Measurements from ENCODE around the gene TLK2. TPM values are rescaled to one million over a fixed set of nuclear protein-coding genes. Genes with fewer than 3 reads are reported as not detected.
"Not testable (repeated sequence)": the region's sequence is repeated elsewhere in the genome, so short reads cannot be mapped to it uniquely, and the experiment has no call there.

The TLK2 gene
- polyA plus RNA-seq, 1 donor from 2014 or later: 63.9 TPM

DNA sequence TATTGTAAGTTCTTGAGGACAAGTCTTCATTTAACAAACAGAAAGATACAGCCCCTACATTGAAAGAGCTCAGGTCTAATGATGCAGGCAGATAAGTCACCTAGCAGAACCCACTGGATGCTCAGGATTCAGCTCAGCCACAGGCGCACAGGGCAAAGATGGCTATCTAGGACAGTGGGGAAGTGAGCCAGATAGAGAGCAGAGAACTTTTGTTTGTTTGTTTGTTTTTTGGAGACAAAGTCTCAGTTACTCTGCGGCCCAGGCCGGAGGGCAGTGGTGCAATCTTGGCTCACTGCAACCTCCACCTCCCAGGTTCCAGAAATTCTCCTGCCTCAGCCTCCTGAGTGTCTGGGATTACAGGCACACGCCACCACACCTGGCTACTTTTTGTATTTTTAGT lies 34.6 kb upstream of the TLK2 start:
- TF ChIP-seq POLR2AphosphoS5 (IDR thresholded peaks at IDR 0.05) (no peak), TAF1 (IDR thresholded peaks at IDR 0.05; ENCODE audit: low read depth) (no peak), EZH2 (IDR thresholded peaks at IDR 0.05; ENCODE audit: borderline replicate concordance, insufficient read depth, low read length, poor library complexity, severe bottlenecking) (no peak), EP300 (conservative IDR thresholded peaks at IDR 0.05; ENCODE audit: poor library complexity, severe bottlenecking) (no peak), MXI1 (conservative IDR thresholded peaks at IDR 0.05; ENCODE audit: poor library complexity, severe bottlenecking) (no peak), SMC3 (conservative IDR thresholded peaks at IDR 0.05; ENCODE audit: poor library complexity) (no peak), RAD21 (conservative IDR thresholded peaks at IDR 0.05) (no peak)
- TF ChIP-seq, protein P1, sequence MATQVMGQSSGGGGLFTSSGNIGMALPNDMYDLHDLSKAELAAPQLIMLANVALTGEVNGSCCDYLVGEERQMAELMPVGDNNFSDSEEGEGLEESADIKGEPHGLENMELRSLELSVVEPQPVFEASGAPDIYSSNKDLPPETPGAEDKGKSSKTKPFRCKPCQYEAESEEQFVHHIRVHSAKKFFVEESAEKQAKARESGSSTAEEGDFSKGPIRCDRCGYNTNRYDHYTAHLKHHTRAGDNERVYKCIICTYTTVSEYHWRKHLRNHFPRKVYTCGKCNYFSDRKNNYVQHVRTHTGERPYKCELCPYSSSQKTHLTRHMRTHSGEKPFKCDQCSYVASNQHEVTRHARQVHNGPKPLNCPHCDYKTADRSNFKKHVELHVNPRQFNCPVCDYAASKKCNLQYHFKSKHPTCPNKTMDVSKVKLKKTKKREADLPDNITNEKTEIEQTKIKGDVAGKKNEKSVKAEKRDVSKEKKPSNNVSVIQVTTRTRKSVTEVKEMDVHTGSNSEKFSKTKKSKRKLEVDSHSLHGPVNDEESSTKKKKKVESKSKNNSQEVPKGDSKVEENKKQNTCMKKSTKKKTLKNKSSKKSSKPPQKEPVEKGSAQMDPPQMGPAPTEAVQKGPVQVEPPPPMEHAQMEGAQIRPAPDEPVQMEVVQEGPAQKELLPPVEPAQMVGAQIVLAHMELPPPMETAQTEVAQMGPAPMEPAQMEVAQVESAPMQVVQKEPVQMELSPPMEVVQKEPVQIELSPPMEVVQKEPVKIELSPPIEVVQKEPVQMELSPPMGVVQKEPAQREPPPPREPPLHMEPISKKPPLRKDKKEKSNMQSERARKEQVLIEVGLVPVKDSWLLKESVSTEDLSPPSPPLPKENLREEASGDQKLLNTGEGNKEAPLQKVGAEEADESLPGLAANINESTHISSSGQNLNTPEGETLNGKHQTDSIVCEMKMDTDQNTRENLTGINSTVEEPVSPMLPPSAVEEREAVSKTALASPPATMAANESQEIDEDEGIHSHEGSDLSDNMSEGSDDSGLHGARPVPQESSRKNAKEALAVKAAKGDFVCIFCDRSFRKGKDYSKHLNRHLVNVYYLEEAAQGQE (IDR thresholded peaks at IDR 0.05; ENCODE audit: borderline replicate concordance): no peak
- TF ChIP-seq, protein P2, sequence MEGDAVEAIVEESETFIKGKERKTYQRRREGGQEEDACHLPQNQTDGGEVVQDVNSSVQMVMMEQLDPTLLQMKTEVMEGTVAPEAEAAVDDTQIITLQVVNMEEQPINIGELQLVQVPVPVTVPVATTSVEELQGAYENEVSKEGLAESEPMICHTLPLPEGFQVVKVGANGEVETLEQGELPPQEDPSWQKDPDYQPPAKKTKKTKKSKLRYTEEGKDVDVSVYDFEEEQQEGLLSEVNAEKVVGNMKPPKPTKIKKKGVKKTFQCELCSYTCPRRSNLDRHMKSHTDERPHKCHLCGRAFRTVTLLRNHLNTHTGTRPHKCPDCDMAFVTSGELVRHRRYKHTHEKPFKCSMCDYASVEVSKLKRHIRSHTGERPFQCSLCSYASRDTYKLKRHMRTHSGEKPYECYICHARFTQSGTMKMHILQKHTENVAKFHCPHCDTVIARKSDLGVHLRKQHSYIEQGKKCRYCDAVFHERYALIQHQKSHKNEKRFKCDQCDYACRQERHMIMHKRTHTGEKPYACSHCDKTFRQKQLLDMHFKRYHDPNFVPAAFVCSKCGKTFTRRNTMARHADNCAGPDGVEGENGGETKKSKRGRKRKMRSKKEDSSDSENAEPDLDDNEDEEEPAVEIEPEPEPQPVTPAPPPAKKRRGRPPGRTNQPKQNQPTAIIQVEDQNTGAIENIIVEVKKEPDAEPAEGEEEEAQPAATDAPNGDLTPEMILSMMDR (IDR thresholded peaks at IDR 0.05; ENCODE audit: poor library complexity, severe bottlenecking): no peak
- Histone ChIP-seq H3K4me2 (ENCODE audit: low read length) (no peak overlapping the region), H2AFZ (ENCODE audit: low read depth, low read length) (no peak overlapping the region), H3K36me3 (ENCODE audit: insufficient read depth, low read length) (no peaks in the 10 kb centered on the region), H3K9me2 (ENCODE audit: insufficient read depth, low read length) (no peaks in the 10 kb centered on the region), H3K9me3 (ENCODE audit: low read length) (no peaks in the 10 kb centered on the region), H3K4me3 (ENCODE audit: low read length) (no peak overlapping the region), H3K27ac (ENCODE audit: low read length) (no peak overlapping the region), H3K27me3 (ENCODE audit: insufficient read depth, low read depth, low read length) (no peaks in the 10 kb centered on the region), H3K9ac (ENCODE audit: low read length) (no peak overlapping the region), H4K20me1 (ENCODE audit: insufficient read depth) (no peaks in the 10 kb centered on the region), H3F3A (ENCODE audit: insufficient read depth, low read length, poor library complexity, severe bottlenecking) (no peaks in the 10 kb centered on the region), H3K79me2 (replicated peaks; ENCODE audit: insufficient read depth, low read length) (no peaks in the 10 kb centered on the region)

DNA sequence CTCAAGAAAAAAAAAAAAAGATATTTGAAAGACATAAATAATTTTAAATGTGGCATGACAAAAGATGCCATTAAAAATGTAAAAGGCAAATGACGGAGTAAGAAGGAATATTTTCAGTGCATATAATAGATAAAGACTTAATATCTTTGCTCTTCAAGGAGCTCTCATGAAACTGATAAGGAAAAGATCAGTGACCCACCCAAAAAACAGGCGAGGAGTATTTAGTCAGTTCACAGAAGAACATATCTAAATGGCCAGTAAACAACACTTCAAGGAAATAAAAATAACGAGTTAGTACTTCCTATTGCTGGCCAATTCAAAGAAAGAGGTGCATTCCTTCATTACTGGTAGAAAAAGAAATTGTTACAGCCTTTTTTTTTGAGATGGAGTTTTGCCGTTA lies 32.8 kb upstream of the TLK2 start:
- H3K27me3 ChIP-seq (ENCODE audit: insufficient read depth, low read depth, low read length); H3K79me2 ChIP-seq (replicated peaks; ENCODE audit: insufficient read depth, low read length); H3F3A ChIP-seq (ENCODE audit: insufficient read depth, low read length, poor library complexity, severe bottlenecking); H3K4me3 ChIP-seq (ENCODE audit: low read length); H3K9me3 ChIP-seq (ENCODE audit: low read length); H3K4me2 ChIP-seq (ENCODE audit: low read length); H2AFZ ChIP-seq (ENCODE audit: low read depth, low read length); H3K9me2 ChIP-seq (ENCODE audit: insufficient read depth, low read length); H4K20me1 ChIP-seq (ENCODE audit: insufficient read depth); H3K9ac ChIP-seq (ENCODE audit: low read length); H3K27ac ChIP-seq (ENCODE audit: low read length); H3K36me3 ChIP-seq (ENCODE audit: insufficient read depth, low read length): not testable (repeated sequence)

DNA sequence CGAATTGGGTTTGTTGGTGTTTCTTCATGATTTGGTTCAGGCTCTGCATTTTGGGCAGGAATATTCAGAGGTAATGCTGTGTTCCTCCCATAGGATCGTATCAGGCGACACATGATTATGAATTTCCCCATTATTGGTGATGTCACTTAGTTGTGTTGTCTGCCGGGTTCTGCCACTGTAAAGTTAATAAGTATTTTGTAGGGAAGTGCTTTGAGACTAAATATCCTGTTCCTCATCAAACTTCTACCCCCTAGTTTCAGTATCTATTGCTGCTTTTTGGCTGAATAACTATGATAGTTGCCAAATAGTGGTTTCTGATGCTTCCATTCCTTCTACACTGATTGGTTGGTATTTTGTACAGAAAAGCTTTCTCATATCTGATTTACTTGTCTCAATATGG lies 26.4 kb upstream of the TLK2 start:
- not testable (repeated sequence) for H3K4me2 ChIP-seq (ENCODE audit: low read length); H3F3A ChIP-seq (ENCODE audit: insufficient read depth, low read length, poor library complexity, severe bottlenecking); H3K27me3 ChIP-seq (ENCODE audit: insufficient read depth, low read depth, low read length); H3K4me3 ChIP-seq (ENCODE audit: low read length); H4K20me1 ChIP-seq (ENCODE audit: insufficient read depth); H3K79me2 ChIP-seq (replicated peaks; ENCODE audit: insufficient read depth, low read length); H3K9ac ChIP-seq (ENCODE audit: low read length); H2AFZ ChIP-seq (ENCODE audit: low read depth, low read length); H3K9me3 ChIP-seq (ENCODE audit: low read length); H3K9me2 ChIP-seq (ENCODE audit: insufficient read depth, low read length); H3K36me3 ChIP-seq (ENCODE audit: insufficient read depth, low read length); H3K27ac ChIP-seq (ENCODE audit: low read length)

DNA sequence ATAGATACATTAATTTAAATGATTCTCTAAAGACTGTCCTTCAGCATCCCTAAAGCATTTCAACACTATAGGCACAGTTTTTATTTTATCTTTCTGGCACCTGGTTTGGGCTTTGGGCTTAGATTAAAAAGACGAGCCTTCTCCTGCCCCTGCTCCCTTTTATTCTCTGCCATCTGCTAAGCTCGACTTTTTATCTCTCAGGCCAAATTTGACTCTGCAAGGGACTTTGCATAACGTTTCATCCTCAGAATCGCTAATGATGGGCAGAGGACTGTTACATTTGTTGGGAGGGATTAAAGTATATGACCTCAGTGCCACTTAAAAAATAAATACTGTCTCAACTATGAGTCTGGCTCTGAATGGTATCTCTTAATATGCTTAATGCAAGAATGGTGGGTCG lies 25.6 kb upstream of the TLK2 start:
- not testable (repeated sequence) for H3K36me3 ChIP-seq (ENCODE audit: insufficient read depth, low read length); H3K9me2 ChIP-seq (ENCODE audit: insufficient read depth, low read length); H3K4me2 ChIP-seq (ENCODE audit: low read length); H2AFZ ChIP-seq (ENCODE audit: low read depth, low read length); H3F3A ChIP-seq (ENCODE audit: insufficient read depth, low read length, poor library complexity, severe bottlenecking); H3K27ac ChIP-seq (ENCODE audit: low read length); H3K9me3 ChIP-seq (ENCODE audit: low read length); H4K20me1 ChIP-seq (ENCODE audit: insufficient read depth); H3K27me3 ChIP-seq (ENCODE audit: insufficient read depth, low read depth, low read length); H3K79me2 ChIP-seq (replicated peaks; ENCODE audit: insufficient read depth, low read length); H3K9ac ChIP-seq (ENCODE audit: low read length); H3K4me3 ChIP-seq (ENCODE audit: low read length)

DNA sequence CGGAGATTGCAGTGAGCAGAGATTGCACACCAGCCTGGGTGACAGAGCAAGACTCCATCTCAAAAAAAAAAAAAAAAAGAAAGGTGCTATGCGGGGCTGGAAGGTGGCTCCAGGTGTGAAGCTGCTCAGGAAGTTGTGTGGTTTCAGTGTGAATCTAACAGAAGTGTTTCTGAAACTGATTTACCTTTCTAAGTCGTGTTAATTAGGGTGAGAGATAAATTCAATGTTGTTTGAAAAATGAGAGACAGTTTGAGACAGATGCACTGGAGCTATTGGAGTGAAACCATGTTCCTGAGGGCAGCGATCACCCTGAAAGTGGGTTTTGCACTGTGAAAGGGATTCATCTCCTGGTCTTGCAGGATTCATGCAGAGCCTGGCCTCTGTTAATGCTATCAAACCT lies 25.0 kb upstream of the TLK2 start:
- not testable (repeated sequence) for H4K20me1 ChIP-seq (ENCODE audit: insufficient read depth); H3K4me3 ChIP-seq (ENCODE audit: low read length); H3K9me2 ChIP-seq (ENCODE audit: insufficient read depth, low read length); H2AFZ ChIP-seq (ENCODE audit: low read depth, low read length); H3K9ac ChIP-seq (ENCODE audit: low read length); H3K79me2 ChIP-seq (replicated peaks; ENCODE audit: insufficient read depth, low read length); H3K27ac ChIP-seq (ENCODE audit: low read length); H3K9me3 ChIP-seq (ENCODE audit: low read length); H3K4me2 ChIP-seq (ENCODE audit: low read length); H3K27me3 ChIP-seq (ENCODE audit: insufficient read depth, low read depth, low read length); H3K36me3 ChIP-seq (ENCODE audit: insufficient read depth, low read length); H3F3A ChIP-seq (ENCODE audit: insufficient read depth, low read length, poor library complexity, severe bottlenecking)

All from neural cell (in vitro differentiated cells).